ENCODE results near the gene TRAPPC14.

TRAPPC14 gene

GRCh38 chr7:100171840-100172239 is 13.3 kb upstream of the TRAPPC14 start:
- DNase-seq, result no peak

DNA sequence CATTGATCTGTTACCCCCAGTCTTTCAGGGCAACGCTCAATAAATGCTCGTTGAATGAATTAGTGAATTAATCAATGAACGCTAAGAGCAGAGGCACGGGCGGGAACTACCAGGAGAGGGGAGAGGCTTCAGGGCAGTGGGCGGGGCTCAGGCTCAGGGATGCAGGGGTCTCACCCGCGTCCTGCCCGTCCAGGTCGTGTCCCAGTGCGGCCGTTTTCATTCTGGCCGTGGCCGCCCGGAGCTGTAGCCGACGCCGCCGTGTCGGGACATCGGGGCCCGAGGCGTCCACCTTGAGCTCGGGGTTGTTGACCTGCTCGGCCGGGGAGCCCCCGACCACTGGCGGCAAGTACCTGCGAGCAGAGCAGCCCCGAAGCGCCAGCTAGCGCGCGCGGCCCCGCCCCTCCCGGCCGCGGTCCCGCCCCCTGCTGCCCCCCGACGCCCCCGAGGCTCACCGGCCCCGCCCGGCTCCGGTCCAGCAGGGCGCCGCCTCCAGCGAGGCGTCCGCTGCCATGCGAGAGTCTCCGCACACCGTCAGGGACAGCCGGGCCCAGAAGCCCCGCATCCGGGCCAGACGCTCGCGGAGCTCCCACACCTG is 12.7 kb upstream of the TRAPPC14 start:
- no peak for DNase-seq

DNA sequence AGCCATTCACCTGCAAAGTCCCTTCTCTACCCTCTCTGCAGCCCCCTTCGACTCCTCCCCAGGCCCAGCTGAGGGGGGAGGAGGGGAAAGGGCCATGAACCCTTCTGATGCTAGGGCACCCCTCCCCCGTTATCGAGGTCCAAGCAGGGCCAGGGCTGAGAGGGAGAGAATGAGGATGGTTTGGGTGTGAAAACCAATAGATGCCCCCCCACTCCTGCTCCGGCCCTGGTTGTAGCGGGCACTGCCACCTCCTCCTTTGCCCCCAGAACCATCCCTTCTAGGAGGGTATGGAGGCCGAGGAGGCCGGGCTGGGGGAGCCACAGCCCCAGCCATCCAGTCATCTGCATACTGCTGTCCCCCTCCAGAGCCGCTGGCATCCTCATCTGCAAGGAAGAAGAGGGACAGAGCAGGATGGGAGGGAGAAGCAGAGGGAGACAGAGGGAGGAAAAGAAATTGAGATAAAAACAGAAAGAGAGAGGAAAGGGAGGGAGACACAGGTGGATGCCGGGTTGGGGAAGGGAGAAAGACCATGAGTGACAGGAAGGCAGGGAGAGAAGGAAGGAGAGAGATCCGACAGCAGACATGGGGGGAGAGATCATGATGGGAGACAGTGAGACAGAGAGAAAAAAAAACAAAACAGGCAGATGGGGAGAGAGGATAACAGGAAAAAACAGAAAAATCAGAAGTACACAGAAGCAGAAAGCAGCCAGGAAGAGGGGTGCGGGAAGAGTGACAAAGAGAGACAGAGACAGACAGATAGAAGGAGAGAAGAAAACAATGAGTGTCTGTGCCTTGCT is 11.8 kb upstream of the TRAPPC14 start:
- DNase-seq, result no peak

GRCh38 chr7:100169147-100169850 is 10.8 kb upstream of the TRAPPC14 start:
- DNase-seq, result no peak

DNA sequence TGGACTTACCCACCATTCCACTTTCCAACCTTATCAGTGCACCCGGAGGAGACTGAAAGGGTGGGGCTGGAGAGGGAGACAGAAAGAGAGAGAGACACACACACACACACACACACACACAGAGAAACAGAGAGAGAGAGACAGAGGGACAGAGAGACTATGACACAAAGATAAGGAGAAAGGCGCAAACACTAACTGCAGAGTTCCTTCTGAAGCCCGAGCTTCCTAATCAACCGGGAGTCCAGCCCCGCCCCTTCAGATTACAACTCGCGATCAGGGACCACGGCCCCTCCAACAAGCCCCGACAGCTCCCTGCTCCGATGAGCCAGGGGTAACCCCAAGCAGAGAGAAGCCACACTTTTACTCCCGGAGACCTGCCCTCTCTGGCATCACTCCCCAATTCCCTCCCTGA is 9.4 kb upstream of the TRAPPC14 start:
- DNase-seq, result no peak

GRCh38 chr7:100166970-100167911 is 8.7 kb upstream of the TRAPPC14 start:
- DNase-seq, result no peak

DNA sequence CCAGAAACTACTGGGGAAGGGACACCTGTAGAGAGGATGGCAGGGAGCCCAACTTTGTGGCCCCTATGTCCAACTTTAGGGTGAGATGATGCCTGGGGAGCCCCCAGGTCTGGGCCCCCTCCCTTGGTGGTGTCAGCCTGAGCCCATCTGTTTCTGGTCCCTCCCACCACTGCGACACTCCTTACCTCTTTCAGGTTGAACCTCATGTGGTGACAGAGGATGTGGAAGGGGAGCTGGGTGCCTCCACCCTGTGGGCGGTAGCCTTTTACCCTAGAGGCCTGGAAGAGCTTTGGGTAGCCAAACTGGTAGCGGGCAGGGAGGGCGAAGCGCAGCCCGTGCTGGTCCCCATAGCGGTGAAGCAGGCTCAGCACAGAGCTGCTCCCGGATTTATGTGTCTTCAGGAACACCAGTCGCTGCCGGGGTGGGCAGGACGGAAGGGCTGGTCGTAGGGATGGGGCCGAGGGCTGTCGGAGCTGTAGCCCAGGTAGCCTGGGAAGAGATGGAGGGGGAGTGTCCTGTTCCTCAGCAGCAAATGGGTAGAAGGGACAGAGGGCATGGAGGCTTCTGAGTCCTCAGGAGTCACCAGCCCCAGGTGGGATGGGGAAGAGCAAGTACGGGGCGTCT is 7.9 kb upstream of the TRAPPC14 start:
- no peak for DNase-seq

DNA sequence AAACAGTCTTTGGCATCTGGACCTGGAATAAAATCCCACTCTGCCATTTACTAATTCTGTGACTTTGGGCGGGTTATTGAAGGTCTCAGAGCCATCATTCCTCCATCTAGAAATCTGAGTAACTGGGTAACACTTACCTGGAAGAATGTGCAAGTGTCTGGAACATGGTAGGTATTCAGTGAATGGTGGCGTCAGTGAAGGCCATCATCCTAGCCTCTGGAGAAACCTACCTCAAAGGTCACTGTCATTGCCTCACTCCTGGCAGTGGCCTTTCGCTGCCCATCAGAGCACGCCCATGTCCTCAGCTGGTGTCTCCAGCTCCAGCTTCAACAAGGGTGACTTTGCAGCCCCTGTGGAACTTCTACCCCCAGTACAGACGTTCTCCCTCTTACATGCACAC is 5.3 kb upstream of the TRAPPC14 start:
- DNase-seq, result peak; percentile 6

DNA sequence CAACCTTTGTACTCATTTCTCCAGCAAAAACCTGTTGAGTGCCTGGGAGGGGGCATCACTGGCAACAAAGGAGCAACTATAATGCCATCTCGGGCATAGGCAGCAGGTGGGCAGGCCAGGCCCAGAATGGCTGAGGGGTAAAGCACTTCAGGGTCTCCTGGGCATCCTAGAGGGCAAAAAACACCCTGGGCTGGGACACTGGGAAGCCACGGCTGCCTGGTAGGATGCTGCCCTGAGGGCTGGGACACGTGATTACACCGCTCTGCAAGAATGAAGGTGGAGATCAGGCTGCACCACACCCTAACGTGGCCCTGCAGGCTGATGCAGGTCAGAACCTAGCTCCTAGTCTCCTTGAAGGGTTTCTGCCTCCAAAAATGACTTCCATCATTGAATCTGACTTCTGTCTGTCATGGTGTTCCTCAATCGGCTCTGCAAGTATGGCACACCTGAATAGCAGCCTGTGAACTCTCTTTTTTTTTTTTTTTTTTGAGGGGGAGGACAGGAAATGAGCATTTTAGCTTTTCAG is 4.5 kb upstream of the TRAPPC14 start:
- peak; percentile 18 for DNase-seq

- peak; percentile 24 for DNase-seq
Measured at GRCh38 chr7:100160067-100160466, 1.5 kb upstream of the TRAPPC14 start.

DNA sequence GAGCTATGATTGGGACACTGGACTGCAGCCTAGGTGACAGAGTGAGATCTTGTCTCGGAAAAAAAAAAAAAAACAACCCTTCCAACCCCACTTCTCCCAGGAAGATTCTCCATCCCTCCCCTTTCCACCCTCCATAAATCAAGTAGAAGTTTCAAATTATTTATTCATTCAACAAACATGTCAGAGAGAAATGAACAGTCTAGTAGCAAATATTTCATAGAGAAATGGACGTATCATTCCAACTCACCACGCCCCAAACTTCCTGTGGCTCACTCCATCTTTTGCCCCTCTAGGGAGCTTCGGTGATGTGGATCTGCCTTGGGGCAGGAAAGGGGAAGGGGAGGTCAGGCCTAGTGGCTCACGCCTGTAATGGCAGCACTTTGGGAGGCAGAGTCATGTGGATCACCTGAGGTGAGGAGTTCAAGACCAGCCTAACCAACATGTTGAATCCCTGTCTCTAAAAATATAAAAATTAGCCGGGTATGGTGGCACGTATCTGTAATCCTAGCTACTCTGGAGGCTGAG is 638 bp upstream of the TRAPPC14 start:
- DNase-seq, result peak; percentile 22

- DNase-seq, result peak; percentile 37
Measured at GRCh38 chr7:100157334-100158228, 942 bp downstream of the TRAPPC14 start.

DNA sequence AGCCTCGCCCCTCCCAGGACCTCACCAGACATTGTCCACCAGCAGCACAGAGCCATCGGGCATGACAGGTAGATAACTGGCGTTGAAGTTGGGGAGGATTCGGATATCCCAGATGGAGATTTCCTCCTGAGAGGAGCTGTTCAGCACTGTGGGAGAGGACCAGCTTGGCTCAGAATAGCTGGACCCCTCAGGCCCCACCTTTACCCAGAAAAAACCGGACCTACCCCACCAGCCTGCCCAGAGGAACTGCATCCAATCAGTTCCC is 1.5 kb downstream of the TRAPPC14 start:
- DNase-seq, result no peak

- DNase-seq, result peak; percentile 23
Measured at GRCh38 chr7:100156331-100157068, 2.0 kb downstream of the TRAPPC14 start.

- peak; percentile 16 for DNase-seq
Measured at GRCh38 chr7:100155553-100156317, 2.8 kb downstream of the TRAPPC14 start.

DNA sequence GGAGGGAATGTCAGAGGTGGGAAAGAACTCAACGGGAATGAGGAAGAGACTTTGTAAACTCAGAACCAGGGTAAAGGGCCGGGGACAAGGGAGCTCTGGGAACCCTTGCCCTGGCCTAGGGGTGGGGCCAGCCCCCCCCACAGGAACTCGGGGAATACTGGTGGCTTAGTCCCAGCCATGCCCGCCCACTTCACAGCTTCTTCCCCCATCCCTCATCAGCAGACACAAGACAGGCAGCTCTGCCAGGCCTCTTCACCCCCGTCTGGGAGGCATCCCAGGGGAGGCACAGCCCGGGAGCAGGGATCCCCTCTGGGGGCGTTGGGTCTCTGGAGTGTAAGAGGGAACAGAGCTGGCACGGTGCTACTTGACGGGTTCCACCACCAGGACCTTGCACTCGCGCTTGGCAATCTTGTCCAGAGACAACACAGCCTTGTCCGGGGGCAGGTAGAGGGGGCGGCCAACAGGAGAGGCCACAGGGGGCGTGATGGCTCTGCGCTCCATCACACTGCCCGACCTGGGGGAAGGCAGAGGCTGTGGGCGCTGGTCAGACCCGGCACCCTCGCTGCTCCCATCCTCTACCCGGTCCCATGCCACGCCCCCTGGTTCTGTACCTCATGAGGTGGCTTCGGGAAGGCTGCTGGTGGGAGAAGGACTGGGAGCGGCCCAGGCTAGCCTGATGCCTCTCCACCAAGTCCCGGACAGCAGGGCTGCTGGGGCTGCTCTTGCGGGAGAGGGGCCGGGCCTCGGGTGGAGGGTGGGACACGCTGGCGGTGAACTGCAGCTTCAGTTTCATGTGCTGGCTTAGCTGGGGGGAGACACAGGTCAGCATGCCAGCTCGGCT is 3.7 kb downstream of the TRAPPC14 start:
- DNase-seq, result peak; percentile 25

DNA sequence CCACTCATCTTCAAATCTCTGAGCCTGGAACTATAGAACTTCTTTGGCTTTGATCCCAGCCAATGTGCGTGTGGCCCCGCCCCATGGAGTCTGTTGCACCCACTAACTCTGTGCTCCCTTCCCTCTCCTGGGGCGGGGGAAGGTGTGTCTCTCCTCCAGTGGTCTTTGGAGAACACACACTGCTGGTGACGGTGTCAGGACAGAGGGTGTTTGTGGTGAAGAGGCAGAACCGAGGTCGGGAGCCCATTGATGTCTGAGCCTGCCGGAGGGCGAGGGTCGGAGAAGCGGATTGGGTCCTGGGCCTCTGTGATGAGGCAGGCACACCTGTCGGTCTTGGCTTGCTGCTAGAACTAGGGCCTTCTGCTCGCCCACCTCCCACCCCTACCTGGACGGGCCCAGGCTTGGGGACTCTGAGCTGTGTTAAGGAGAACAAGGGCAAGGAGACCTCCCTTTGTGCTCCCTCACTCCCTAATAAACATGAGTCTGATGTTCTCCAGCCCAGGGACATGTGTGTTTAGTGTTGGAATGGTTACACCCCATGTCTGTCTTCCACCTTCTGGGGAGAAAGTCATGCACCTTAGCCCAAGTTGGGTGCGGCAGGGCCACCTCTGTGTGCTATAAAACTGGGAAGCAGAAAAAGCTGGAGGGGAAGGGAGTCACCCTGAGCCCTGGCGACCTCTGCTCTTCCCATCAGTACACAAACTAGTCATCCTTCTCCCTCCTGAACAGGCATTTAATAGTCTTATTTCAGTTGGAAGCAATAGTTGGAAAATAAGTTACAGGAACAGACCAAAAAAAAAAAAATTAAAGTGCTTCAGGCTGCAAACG is 4.6 kb downstream of the TRAPPC14 start:
- peak; percentile 30 for DNase-seq

Measured in left hindlimb (tissue), 1 donor.